Psoas muscle (tissue), 8 donors: ENCODE data around the gene TEX38. TPM values are rescaled to one million over a fixed set of nuclear protein-coding genes. Genes with fewer than 3 reads are reported as not detected.
"Not testable (repeated sequence)": the region's sequence is repeated elsewhere in the genome, so short reads cannot be mapped to it uniquely, and the experiment has no call there.

Source experiments
- ATAC-seq, 4 donors: fragments of 200-7000 bp; cut with Tn5 transposase; one replicate each; pipeline ENCODE4 v1.9.1; 2020; ENCODE audit warnings: moderate library complexity in 3 of 4, mild to moderate bottlenecking in 2 of 4
- DNase-seq, 2 donors: peaks; one replicate each; pipeline ENCODE4 v3.0.0-alpha.2; 2020
- H3K27ac ChIP-seq: fragments of 200-600 bp; one replicate; pipeline ENCODE4 v1.8.0; 2022
- H3K27me3 ChIP-seq, 3 donors: fragments of 200-600 bp in 1 of 3; one replicate each; pipeline versions ENCODE4 v1.6.1 to v1.8.0; 2013 to 2022; ENCODE audit warnings: low read length in 2 of 3, mild to moderate bottlenecking in 2 of 3, moderate library complexity in 1 of 3; ENCODE audit not compliant: insufficient read depth in 3 of 3
- H3K36me3 ChIP-seq, 2 donors: fragments of 200-600 bp in 1 of 2; one replicate each; pipeline versions ENCODE4 v1.6.1 to v1.8.0; 2013 to 2022; ENCODE audit warnings: low read depth in 1 of 2, mild to moderate bottlenecking in 1 of 2, moderate library complexity in 1 of 2; ENCODE audit not compliant: insufficient read depth in 1 of 2
- H3K4me1 ChIP-seq: fragments of 200-600 bp; one replicate; pipeline ENCODE4 v1.8.0; 2022
- H3K4me3 ChIP-seq: fragments of 200-600 bp; one replicate; pipeline ENCODE4 v1.8.0; 2022; ENCODE audit warnings: mild to moderate bottlenecking
- H3K9me3 ChIP-seq: fragments of 200-600 bp; one replicate; pipeline ENCODE4 v1.8.0; 2022
- CTCF ChIP-seq: fragments of 200-600 bp; IDR thresholded peaks from one replicate; pipeline ENCODE4 v1.8.0; 2022; ENCODE audit warnings: antibody characterized with exemption
- WGBS, 3 donors: extraction: QIAGEN DNeasy Blood & Tissue Kit; methylation state at CpG; one replicate each; pipeline versions ENCODE4 v1.1.6 to v1.1.7; 2013; 5-methylcytosine and 5-hydroxymethylcytosine counted together
- intact Hi-C, 2 donors: fragments of 100-400 bp; cut with DNase I; formaldehyde crosslinking; loops; one replicate each; pipeline versions ENCODE4 v1.11.0 to v1.14.2; 2022
- polyA plus RNA-seq, 3 donors: library from polyadenylated mRNA; stranded (reverse); fragments of 200-250 nt; gene quantifications; one replicate each; pipeline ENCODE4 v1.2.3, GENCODE V29; 2013
- total RNA-seq, 4 donors: library from RNA; stranded (reverse); fragmentation: NEBNext Ultra II Directional in 2 of 4; extraction: Animal tissue kit (Norgen Biotek cat#: 25700) in 2 of 4; gene quantifications; one replicate each; pipeline versions ENCODE4 v1.2.1 to v1.2.4, GENCODE V29; 2021 to 2023
- donor health status: healthy with polysubstance abuse.
- donor health status: DM: no; HTN: no; CAD: no; lungs with moderate emphysema.
- donor health status: Bipolar disorder and iron deficiency.
- donor health status: healthy.
- donor health status: DM: yes; HTN: yes; CAD: no.
- donor health status: DM: no; HTN: no; CAD: no.
- donor health status: DM: no; HTN: no; CAD: no.
- donor health status: DM: yes; HTN: yes; CAD: no.

TEX38 gene
- total and polyA plus RNA-seq, 7 donors, result 0.08 TPM; not detected in 6

- intact Hi-C loops, result no loop called here
- Histone ChIP-seq H3K9me3 (no peaks in the 10 kb centered on the region), H3K27me3 (no peaks in the 10 kb centered on the region), H3K4me1 (peaks cover 49% of the 10 kb centered on the region), H3K27ac (no peak overlapping the region), H3K4me3 (no peak overlapping the region), H3K36me3 (peaks cover 8 to 70% of the 10 kb centered on the region in 2 donors)
- DNase-seq (no peak), ATAC-seq (peak in 1 of 4 donors; percentile 54)
- 64 to 83% (median 77%) methylated on average over 2 of the region's 2 CpGs for WGBS, 3 donors
- TF ChIP-seq CTCF, result no peak
These were observed 19.3 kb downstream of the TEX38 start for GRCh38 chr1:46690931-46691421.

GRCh38 chr1:46691997-46692790 is 20.5 kb downstream of the TEX38 start:
- H3K27ac ChIP-seq, result no peak overlapping the region
- peaks cover 11 to 70% of the 10 kb centered on the region in 2 donors for H3K36me3 ChIP-seq
- H3K27me3 ChIP-seq, result no peaks in the 10 kb centered on the region
- DNase-seq, result peak in 1 of 2 donors; percentile 17
- no peak for TF ChIP-seq CTCF
- no peak for ATAC-seq
- no peak overlapping the region for H3K4me3 ChIP-seq
- 66 to 72% (median 67%) methylated on average over 6 of the region's 6 CpGs for WGBS, 3 donors
- intact Hi-C loops, result no loop called here
- H3K4me1 ChIP-seq, result peaks cover 44% of the 10 kb centered on the region
- H3K9me3 ChIP-seq, result no peaks in the 10 kb centered on the region

GRCh38 chr1:46692811-46693770 is 21.4 kb downstream of the TEX38 start:
- Histone ChIP-seq H3K27me3 (no peaks in the 10 kb centered on the region), H3K36me3 (peaks cover 11 to 67% of the 10 kb centered on the region in 2 donors), H3K4me3 (no peak overlapping the region), H3K9me3 (no peaks in the 10 kb centered on the region), H3K27ac (no peak overlapping the region), H3K4me1 (peaks cover 35% of the 10 kb centered on the region)
- 32 to 45% (median 34%) methylated on average over 3 of the region's 3 CpGs for whole genome bisulfite sequencing, 3 donors
- DNase-seq, result no peak
- intact Hi-C loops, result no loop called here
- peak in 1 of 4 donors; percentile 36 for ATAC-seq
- TF ChIP-seq CTCF, result no peak

GRCh38 chr1:46694676-46695075 is 23.0 kb downstream of the TEX38 start:
- H3K9me3 ChIP-seq, DNase-seq, intact Hi-C loops, H3K27me3 ChIP-seq, ATAC-seq, H3K27ac ChIP-seq, H3K4me3 ChIP-seq: not testable (repeated sequence)
- Histone ChIP-seq H3K36me3 (peaks cover 8 to 53% of the 10 kb centered on the region in 2 donors), H3K4me1 (peaks cover 20% of the 10 kb centered on the region)
- WGBS, 3 donors, result 91 to 96% (median 93%) methylated on average over 4 of the region's 4 CpGs

GRCh38 chr1:46697053-46697452 is 25.4 kb downstream of the TEX38 start:
- TF ChIP-seq CTCF, result no peak
- peaks cover 17% of the 10 kb centered on the region for H3K4me1 ChIP-seq
- H3K4me3 ChIP-seq, result no peak overlapping the region
- no peaks in the 10 kb centered on the region for H3K9me3 ChIP-seq
- H3K36me3 ChIP-seq, result peaks cover 3 to 49% of the 10 kb centered on the region in 2 donors
- H3K27ac ChIP-seq, result no peak overlapping the region
- intact Hi-C loops, result no loop called here
- ATAC-seq (no peak), DNase-seq (no peak)
- no peaks in the 10 kb centered on the region for H3K27me3 ChIP-seq
- WGBS, 3 donors, result 93 to 96% (median 96%) methylated on average over 2 of the region's 2 CpGs
